NK-92 treated with Interleukin-12 subunit alpha and Interleukin-12 subunit beta, amount 100 ng/mL, for 24 hours (cell line): ENCODE results near the gene UQCR10.

Experiments used
- DNase-seq: peaks from one replicate; lab custom pipeline; 2025; lab: John Stamatoyannopoulos, UW

UQCR10 gene

GRCh38 chr22:29767171-29768051, at the start of gene UQCR10:
Gene UQCR10 (plus strand): TSS chr22:29767369. CDS start chr22:29767399, 30 bp downstream.
- peak; percentile 83 for DNase-seq

- no peak for DNase-seq
Observed at GRCh38 chr22:29717789-29718188, 49.4 kb upstream of the UQCR10 start.

GRCh38 chr22:29718949-29719898, 47.9 kb upstream of the UQCR10 start:
- no peak for DNase-seq

- DNase-seq, result no peak
Observed at GRCh38 chr22:29719899-29720645, 47.1 kb upstream of the UQCR10 start, which contains the start of gene CABP7. Gene CABP7 (plus strand): TSS chr22:29720003. CDS start chr22:29720425, 422 bp downstream.

- DNase-seq, result no peak
Observed at GRCh38 chr22:29720811-29721323, 46.3 kb upstream of the UQCR10 start.

GRCh38 chr22:29722151-29722550, 45.0 kb upstream of the UQCR10 start:
- no peak for DNase-seq

- DNase-seq, result no peak
Observed at GRCh38 chr22:29722587-29722986, 44.6 kb upstream of the UQCR10 start.

- no peak for DNase-seq
Observed at GRCh38 chr22:29723766-29724165, 43.4 kb upstream of the UQCR10 start.

- no peak for DNase-seq
Observed at GRCh38 chr22:29724843-29725242, 42.3 kb upstream of the UQCR10 start.

GRCh38 chr22:29726106-29726505, 41.1 kb upstream of the UQCR10 start:
- no peak for DNase-seq

GRCh38 chr22:29726512-29727130, 40.5 kb upstream of the UQCR10 start:
- DNase-seq, result no peak

- DNase-seq, result no peak
Observed at GRCh38 chr22:29727131-29727523, 40.0 kb upstream of the UQCR10 start.

- DNase-seq, result no peak
Observed at GRCh38 chr22:29729161-29729560, 38.0 kb upstream of the UQCR10 start.

- DNase-seq, result no peak
Observed at GRCh38 chr22:29731058-29731850, 35.9 kb upstream of the UQCR10 start.

- DNase-seq, result no peak
Observed at GRCh38 chr22:29732883-29733282, 34.3 kb upstream of the UQCR10 start.

- no peak for DNase-seq
Observed at GRCh38 chr22:29733362-29734201, 33.6 kb upstream of the UQCR10 start.

GRCh38 chr22:29734406-29734805, 32.8 kb upstream of the UQCR10 start:
- no peak for DNase-seq

- no peak for DNase-seq
Observed at GRCh38 chr22:29734838-29735237, 32.3 kb upstream of the UQCR10 start.

GRCh38 chr22:29735416-29735815, 31.8 kb upstream of the UQCR10 start:
- DNase-seq, result no peak
